CD4-positive, alpha-beta T cell treated with Interleukin-15 for 1 hour (primary cell): ENCODE measurements around the gene NBPF3.

Source experiments
- DNase-seq: peaks from one replicate; pipeline ENCODE4 v3.0.0-alpha.2; 2020

The NBPF3 gene

GRCh38 chr1:21520899-21521716 is 81.2 kb downstream of the NBPF3 start:
- no peak for DNase-seq

GRCh38 chr1:21521717-21522060 is 81.8 kb downstream of the NBPF3 start:
- no peak for DNase-seq

GRCh38 chr1:21522525-21523038 is 82.6 kb downstream of the NBPF3 start:
- DNase-seq, result no peak

- DNase-seq, result no peak
Observed at GRCh38 chr1:21523297-21523813, 83.4 kb downstream of the NBPF3 start.

- no peak for DNase-seq
Observed at GRCh38 chr1:21524220-21524619, 84.3 kb downstream of the NBPF3 start.

- DNase-seq, result no peak
Observed at GRCh38 chr1:21524686-21525339, 84.9 kb downstream of the NBPF3 start.

- no peak for DNase-seq
Observed at GRCh38 chr1:21525340-21525717, 85.4 kb downstream of the NBPF3 start.

GRCh38 chr1:21526441-21526840 is 86.5 kb downstream of the NBPF3 start:
- no peak for DNase-seq

- no peak for DNase-seq
Observed at GRCh38 chr1:21530368-21531016, 90.6 kb downstream of the NBPF3 start.

- no peak for DNase-seq
Observed at GRCh38 chr1:21531241-21531640, 91.3 kb downstream of the NBPF3 start.

GRCh38 chr1:21532496-21532895 is 92.6 kb downstream of the NBPF3 start:
- no peak for DNase-seq

GRCh38 chr1:21532992-21533534 is 93.1 kb downstream of the NBPF3 start:
- no peak for DNase-seq

GRCh38 chr1:21534146-21534545 is 94.2 kb downstream of the NBPF3 start:
- no peak for DNase-seq
